Natural killer cell (primary cell): ENCODE data around the gene STK4. TPM values are rescaled to one million over a fixed set of nuclear protein-coding genes. Genes with fewer than 3 reads are reported as not detected.

Source experiments
- ATAC-seq, 3 donors: fragments of 150-1000 bp in 2 of 3; fragments of 200-7000 bp in 1 of 3; cut with Tn5 transposase; 1 replicate in 1 of 3; 2 replicates in 2 of 3; pipeline ENCODE4 v1.10.0; 2021; ENCODE audit warnings: mild to moderate bottlenecking in 2 of 3, moderate library complexity in 2 of 3
- DNase-seq, 2 donors: peaks; one replicate each; pipeline versions ENCODE4 v3.0.0 to v3.0.0-alpha.2; 2013 to 2021; ENCODE audit warnings: mixed read lengths in 1 of 2
- H3K27ac ChIP-seq: one replicate; pipeline ENCODE4 v1.5.1; 2013; ENCODE audit warnings: mild to moderate bottlenecking, low read length
- H3K27me3 ChIP-seq: one replicate; pipeline ENCODE4 v1.6.1; 2013; ENCODE audit warnings: low read length; ENCODE audit not compliant: control insufficient read depth, insufficient read depth
- H3K36me3 ChIP-seq: one replicate; pipeline ENCODE4 v1.6.1; 2013; ENCODE audit warnings: low read length; ENCODE audit not compliant: control insufficient read depth, insufficient read depth
- H3K4me1 ChIP-seq: one replicate; pipeline ENCODE4 v1.6.1; 2013; ENCODE audit warnings: low read length; ENCODE audit not compliant: control insufficient read depth, insufficient read depth
- H3K4me3 ChIP-seq: one replicate; pipeline ENCODE4 v1.5.1; 2013; ENCODE audit warnings: low read length
- H3K9me3 ChIP-seq: one replicate; pipeline ENCODE4 v1.6.1; 2013; ENCODE audit warnings: low read length; ENCODE audit not compliant: control insufficient read depth, insufficient read depth
- H3K27ac Mint-ChIP-seq, 2 donors: one replicate each; pipeline ENCODE4 v1.8.0; 2022; ENCODE audit warnings: mild to moderate bottlenecking in 2 of 2, mixed read lengths in 2 of 2, moderate library complexity in 1 of 2
- H3K27me3 Mint-ChIP-seq, 2 donors: one replicate each; pipeline ENCODE4 v1.8.0; 2022; ENCODE audit warnings: low read depth in 2 of 2, mixed read lengths in 2 of 2
- H3K36me3 Mint-ChIP-seq: one replicate; pipeline ENCODE4 v1.8.0; 2022; ENCODE audit warnings: mixed read lengths
- H3K4me1 Mint-ChIP-seq, 2 donors: one replicate each; pipeline ENCODE4 v1.8.0; 2022; ENCODE audit warnings: mixed read lengths in 2 of 2
- H3K4me3 Mint-ChIP-seq: one replicate; pipeline ENCODE4 v1.8.0; 2022; ENCODE audit warnings: mild to moderate bottlenecking, moderate library complexity, mixed read lengths
- H3K9me3 Mint-ChIP-seq, 2 donors: one replicate each; pipeline ENCODE4 v1.8.0; 2022; ENCODE audit warnings: mixed read lengths in 2 of 2
- CTCF ChIP-seq: fragments of 200-600 bp; IDR thresholded peaks from one replicate; pipeline ENCODE4 v1.8.0; 2022; ENCODE audit warnings: antibody characterized with exemption
- WGBS: methylation state at CpG from one replicate; pipeline ENCODE4 v1.1.7; 2013; ENCODE audit warnings: missing lambda C conversion rate; ENCODE audit not compliant: insufficient coverage; 5-methylcytosine and 5-hydroxymethylcytosine counted together
- intact Hi-C: fragments of 100-400 bp; cut with micrococcal nuclease; formaldehyde crosslinking; loops from one replicate; pipeline ENCODE4 v1.14.2; 2022
- total RNA-seq, 4 donors: library from RNA; stranded (reverse); fragments of 120-200 nt in 1 of 4; gene quantifications; one replicate each; pipeline versions ENCODE4 v1.2.3 to v1.2.4, GENCODE V29; 2013 to 2022

Gene STK4
- total RNA-seq, 3 donors from 2014 or later (not counting 1 experiment from before 2014, with no cell fraction given): 351 to 394 (median 366) TPM

DNA sequence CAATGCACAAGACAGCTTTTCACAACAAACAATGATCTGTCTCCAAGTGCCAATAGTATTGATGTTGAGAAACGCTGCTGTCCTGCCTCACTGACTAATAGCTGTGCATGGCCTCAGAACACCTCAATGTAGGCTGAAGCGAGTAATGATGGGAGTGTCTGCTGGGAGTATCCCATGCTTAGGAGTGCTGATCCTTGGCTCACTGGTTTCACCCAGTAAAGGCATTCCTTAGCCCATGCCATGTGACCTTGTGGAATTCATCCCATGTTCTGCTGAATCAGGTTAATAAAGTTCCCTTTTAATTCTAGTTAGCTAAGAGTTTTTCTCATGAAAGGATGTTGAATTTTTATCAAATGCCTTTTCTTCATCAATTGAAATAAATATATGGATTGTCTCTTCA, 161.8 kb downstream of the STK4 start:
- ATAC-seq (no peak), DNase-seq (no peak)
- Mint-ChIP-seq H3K9me3 (no peaks in the 10 kb centered on the region), H3K36me3 (no peaks in the 10 kb centered on the region), H3K27me3 (peaks cover 17 to 64% of the 10 kb centered on the region in 2 donors), H3K4me1 (no peaks in the 10 kb centered on the region), H3K4me3 (no peak overlapping the region), H3K27ac (no peak overlapping the region)
- no peak for TF ChIP-seq CTCF
- H3K36me3 ChIP-seq: no peaks in the 10 kb centered on the region
- WGBS: 90% methylated on average over 2 of the region's 2 CpGs
- no peaks in the 10 kb centered on the region for H3K4me1 ChIP-seq
- intact Hi-C loops: no loop called here
- no peaks in the 10 kb centered on the region for H3K9me3 ChIP-seq
- H3K27ac ChIP-seq: no peak overlapping the region
- H3K27me3 ChIP-seq: peaks cover 5% of the 10 kb centered on the region
- no peak overlapping the region for H3K4me3 ChIP-seq

Other genes with a start within 250 kb of the STK4 start
- not detected for gene KCNK15, start 220.6 kb upstream of the STK4 start, total RNA-seq
- gene RIMS4, start 156.0 kb upstream of the STK4 start, total RNA-seq: not detected
- gene YWHAB, start 80.8 kb upstream of the STK4 start, total RNA-seq: 100 to 1,000 TPM; 137 to 199 (median 179) TPM
- gene PABPC1L, start 56.5 kb upstream of the STK4 start, total RNA-seq: 10 to 100 TPM; 31.7 to 64.9 (median 48.1) TPM
- gene TOMM34, start 6.1 kb upstream of the STK4 start, total RNA-seq: 1 to 10 TPM; 8.5 to 9.2 (median 8.8) TPM
- not detected for gene KCNS1, start 134.6 kb downstream of the STK4 start, total RNA-seq
- not detected for gene WFDC5, start 148.7 kb downstream of the STK4 start, total RNA-seq
- gene WFDC12, start 158.0 kb downstream of the STK4 start, total RNA-seq: not detected
- 1 to 10 TPM in 1 of 3 donors, not detected in 2; 2.4 TPM for gene PI3, start 208.4 kb downstream of the STK4 start, total RNA-seq
- not detected for gene SEMG1, start 240.5 kb downstream of the STK4 start, total RNA-seq